Calu3 (cell line): ENCODE data around the gene DCLK1. TPM values are rescaled to one million over a fixed set of nuclear protein-coding genes. Genes with fewer than 3 reads are reported as not detected.
"Not testable (repeated sequence)": the region's sequence is repeated elsewhere in the genome, so short reads cannot be mapped to it uniquely, and the experiment has no call there.

Source experiments
- BruUV-seq: library from RNA; stranded (reverse); fragments of 400-500 nt; replicated peaks from 2 replicates; lab custom pipeline; 2021; lab: Mats Ljungman, UMichigan
- CTCF ChIA-PET: fragments of 300-600 bp; sonication (Branson Sonifier 250); formaldehyde crosslinking; loops from one replicate; lab custom pipeline; 2022; ENCODE audit warnings: antibody characterized with exemption; lab: Charles Lee
- DNase-seq: peaks from one replicate; pipeline ENCODE4 v3.0.0; 2022
- H3K27ac Mint-ChIP-seq: one replicate; pipeline ENCODE4 v1.8.0; 2022; ENCODE audit warnings: mixed read lengths; ENCODE audit not compliant: unreplicated experiment
- H3K27me3 Mint-ChIP-seq: one replicate; pipeline ENCODE4 v1.8.0; 2022; ENCODE audit warnings: mixed read lengths; ENCODE audit not compliant: unreplicated experiment
- H3K36me3 Mint-ChIP-seq: one replicate; pipeline ENCODE4 v1.8.0; 2022; ENCODE audit warnings: mild to moderate bottlenecking, moderate library complexity, mixed read lengths; ENCODE audit not compliant: insufficient read depth, unreplicated experiment
- H3K4me1 Mint-ChIP-seq: one replicate; pipeline ENCODE4 v1.8.0; 2022; ENCODE audit warnings: mild to moderate bottlenecking, low read depth, mixed read lengths; ENCODE audit not compliant: unreplicated experiment
- H3K4me3 Mint-ChIP-seq: one replicate; pipeline ENCODE4 v1.8.0; 2022; ENCODE audit warnings: mild to moderate bottlenecking, low read depth, moderate library complexity, mixed read lengths; ENCODE audit not compliant: unreplicated experiment
- H3K9me3 Mint-ChIP-seq: one replicate; pipeline ENCODE4 v1.8.0; 2022; ENCODE audit warnings: low read depth, mixed read lengths; ENCODE audit not compliant: unreplicated experiment
- CTCF ChIP-seq: fragments of 200-600 bp; IDR thresholded peaks from one replicate; pipeline ENCODE4 v1.8.0; 2022; ENCODE audit warnings: antibody characterized with exemption; ENCODE audit not compliant: unreplicated experiment
- intact Hi-C: fragments of 100-400 bp; cut with micrococcal nuclease; formaldehyde crosslinking; loops from one replicate; pipeline ENCODE4 v1.10.0; 2022; ENCODE audit not compliant: unreplicated experiment
- total RNA-seq: library from RNA; stranded (reverse); gene quantifications from 2 replicates; pipeline ENCODE4 v1.2.3, GENCODE V29; 2022

DCLK1 gene
- total RNA-seq, 1 experiment from 2014 or later: not detected

- no peak for DNase-seq
- Mint-ChIP-seq H3K4me1 (no peaks in the 10 kb centered on the region), H3K36me3 (no peaks in the 10 kb centered on the region), H3K27me3 (peaks cover 25% of the 10 kb centered on the region), H3K9me3 (no peaks in the 10 kb centered on the region), H3K4me3 (no peak overlapping the region), H3K27ac (no peak overlapping the region)
- CTCF ChIA-PET: no interaction called here
- intact Hi-C loops: no loop called here
- no peak for TF ChIP-seq CTCF
- BruUV-seq: no TSS peak
Measured at GRCh38 chr13:36108342-36108741, 22.8 kb downstream of the DCLK1 start.

- no peak overlapping the region for H3K27ac Mint-ChIP-seq
- CTCF ChIA-PET: no interaction called here
- TF ChIP-seq CTCF: no peak
- peaks cover 32% of the 10 kb centered on the region for H3K27me3 Mint-ChIP-seq
- H3K4me3 Mint-ChIP-seq: no peak overlapping the region
- H3K9me3 Mint-ChIP-seq: no peaks in the 10 kb centered on the region
- H3K4me1 Mint-ChIP-seq: no peaks in the 10 kb centered on the region
- no peak for DNase-seq
- no peaks in the 10 kb centered on the region for H3K36me3 Mint-ChIP-seq
- BruUV-seq: no TSS peak
- intact Hi-C loops: no loop called here
Measured at GRCh38 chr13:36107521-36107920, 23.7 kb downstream of the DCLK1 start.

- Mint-ChIP-seq H3K27ac (no peak overlapping the region), H3K9me3 (no peaks in the 10 kb centered on the region), H3K4me1 (no peaks in the 10 kb centered on the region), H3K27me3 (peaks cover 46% of the 10 kb centered on the region), H3K4me3 (no peak overlapping the region), H3K36me3 (no peaks in the 10 kb centered on the region)
- intact Hi-C loops: no loop called here
- CTCF ChIA-PET: no interaction called here
- no TSS peak for BruUV-seq
- DNase-seq: no peak
- no peak for TF ChIP-seq CTCF
Measured at GRCh38 chr13:36105726-36106125, 25.5 kb downstream of the DCLK1 start.

GRCh38 chr13:36102721-36103120 is 28.5 kb downstream of the DCLK1 start:
- H3K4me1 Mint-ChIP-seq: no peaks in the 10 kb centered on the region
- DNase-seq: no peak
- CTCF ChIA-PET: no interaction called here
- no peaks in the 10 kb centered on the region for H3K36me3 Mint-ChIP-seq
- H3K27ac Mint-ChIP-seq: no peak overlapping the region
- H3K4me3 Mint-ChIP-seq: no peak overlapping the region
- intact Hi-C loops: no loop called here
- no peak for TF ChIP-seq CTCF
- H3K9me3 Mint-ChIP-seq: no peaks in the 10 kb centered on the region
- peaks cover 29% of the 10 kb centered on the region for H3K27me3 Mint-ChIP-seq
- BruUV-seq: no TSS peak

GRCh38 chr13:36101907-36102306 is 29.3 kb downstream of the DCLK1 start:
- H3K4me3 Mint-ChIP-seq, H3K9me3 Mint-ChIP-seq, BruUV-seq, DNase-seq, H3K36me3 Mint-ChIP-seq, intact Hi-C loops, H3K27ac Mint-ChIP-seq, H3K4me1 Mint-ChIP-seq, CTCF ChIA-PET: not testable (repeated sequence)
- peaks cover 25% of the 10 kb centered on the region for H3K27me3 Mint-ChIP-seq
